NB4 (cell line): ENCODE measurements around the gene SPTLC3.

ENCODE experiments used
- CTCF ChIP-seq: IDR thresholded peaks from one replicate; pipeline ENCODE4 v1.5.1; 2012; ENCODE audit warnings: low read depth, low read length
- MAX ChIP-seq: IDR thresholded peaks from 2 replicates; pipeline ENCODE4 v1.6.1; 2011; ENCODE audit warnings: low read depth, low read length
- MYC ChIP-seq: IDR thresholded peaks from 2 replicates; pipeline ENCODE4 v1.6.1; 2011; ENCODE audit warnings: low read depth, low read length
- POLR2A ChIP-seq: IDR thresholded peaks from 2 replicates; pipeline ENCODE4 v1.6.1; 2011; ENCODE audit warnings: mild to moderate bottlenecking; ENCODE audit not compliant: insufficient read length; ENCODE audit errors: extremely low read depth

- TF ChIP-seq CTCF = no peak
- TF ChIP-seq POLR2A = no peak
- TF ChIP-seq MAX = no peak
- no peak for TF ChIP-seq MYC
Observed at GRCh38 chr20:13013411-13013810, 4.6 kb downstream of the SPTLC3 start.
